A673 (cell line): ENCODE data around the gene P2RY6.

ENCODE experiments used
- CTCF ChIP-seq: fragments of 300-800, 200-600 bp; sonication (generic); conservative IDR thresholded peaks from 2 replicates; pipeline ENCODE4 v1.5.1; 2017; ENCODE audit warnings: low read depth, mild to moderate bottlenecking, antibody characterized with exemption, low read length, moderate library complexity, mixed read lengths
- EZH2 ChIP-seq: fragments of 200-600 bp; sonication (generic); IDR thresholded peaks from 2 replicates; pipeline ENCODE4 v1.6.1; 2017; ENCODE audit warnings: borderline replicate concordance, low read depth, mild to moderate bottlenecking, mixed read lengths, antibody characterized with exemption, low read length; ENCODE audit not compliant: poor library complexity, severe bottlenecking

- no peak for TF ChIP-seq EZH2
- TF ChIP-seq CTCF = no peak
These were observed 16.2 kb downstream of the P2RY6 start for GRCh38 chr11:73288192-73288872.
